ENCODE measurements around the gene YBEY. TPM values are rescaled to one million over a fixed set of nuclear protein-coding genes. Genes with fewer than 3 reads are reported as not detected.
A peak's percentile ranks its signal among the peaks of the same experiment; 100 is the strongest.

YBEY gene
- total RNA-seq, 1 experiment from 2014 or later: 38.2 TPM

DNA sequence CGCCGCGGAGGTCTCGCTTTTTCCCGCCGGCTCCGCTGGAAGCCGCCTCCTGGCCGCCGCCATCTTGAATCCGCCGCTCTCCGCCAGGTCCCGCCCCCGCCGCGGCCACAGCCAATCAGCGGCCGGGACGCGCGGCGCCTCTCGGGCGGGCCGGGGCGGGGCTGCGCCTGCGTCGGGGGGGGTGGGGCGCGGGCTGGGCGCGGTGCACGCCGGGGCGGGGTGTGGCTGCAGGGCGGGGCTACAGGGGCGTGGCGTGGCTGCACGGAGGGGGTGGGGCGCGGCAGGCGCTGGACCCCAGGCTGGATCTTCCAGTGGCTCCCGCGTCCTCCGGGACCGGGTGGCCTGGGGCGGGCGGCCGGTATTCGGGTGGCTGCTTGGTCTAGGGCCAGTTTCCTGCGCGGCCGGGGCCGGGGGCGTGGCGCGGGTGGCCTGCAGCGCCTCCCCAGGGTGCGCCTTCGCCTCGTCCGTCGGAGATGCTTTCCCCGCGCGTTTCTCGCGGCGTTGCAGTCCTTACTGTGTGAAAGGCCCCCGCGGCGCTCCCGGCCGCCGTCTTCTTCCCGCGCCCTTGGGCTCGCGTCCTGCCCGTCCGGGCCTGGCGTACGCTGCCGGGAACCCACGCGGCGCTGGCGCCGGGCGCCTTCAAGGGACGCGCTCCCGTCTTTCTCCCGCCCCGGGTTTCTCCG lies 38.4 kb downstream of the YBEY start:
- H3K36me3 ChIP-seq (ENCODE audit: low read depth, low read length): peaks cover 23% of the 10 kb centered on the region
- no peaks in the 10 kb centered on the region for H3F3A ChIP-seq (ENCODE audit: low read length, unreplicated experiment)
- H3K9me2 ChIP-seq (replicated peaks; ENCODE audit: low read length): no peaks in the 10 kb centered on the region
- TF ChIP-seq EZH2 (IDR thresholded peaks at IDR 0.05; ENCODE audit: low read length, unreplicated experiment) (no peak), EZH2phosphoT487 (IDR thresholded peaks at IDR 0.05; ENCODE audit: borderline replicate concordance, low read length) (no peak)
- TF ChIP-seq, protein P1, sequence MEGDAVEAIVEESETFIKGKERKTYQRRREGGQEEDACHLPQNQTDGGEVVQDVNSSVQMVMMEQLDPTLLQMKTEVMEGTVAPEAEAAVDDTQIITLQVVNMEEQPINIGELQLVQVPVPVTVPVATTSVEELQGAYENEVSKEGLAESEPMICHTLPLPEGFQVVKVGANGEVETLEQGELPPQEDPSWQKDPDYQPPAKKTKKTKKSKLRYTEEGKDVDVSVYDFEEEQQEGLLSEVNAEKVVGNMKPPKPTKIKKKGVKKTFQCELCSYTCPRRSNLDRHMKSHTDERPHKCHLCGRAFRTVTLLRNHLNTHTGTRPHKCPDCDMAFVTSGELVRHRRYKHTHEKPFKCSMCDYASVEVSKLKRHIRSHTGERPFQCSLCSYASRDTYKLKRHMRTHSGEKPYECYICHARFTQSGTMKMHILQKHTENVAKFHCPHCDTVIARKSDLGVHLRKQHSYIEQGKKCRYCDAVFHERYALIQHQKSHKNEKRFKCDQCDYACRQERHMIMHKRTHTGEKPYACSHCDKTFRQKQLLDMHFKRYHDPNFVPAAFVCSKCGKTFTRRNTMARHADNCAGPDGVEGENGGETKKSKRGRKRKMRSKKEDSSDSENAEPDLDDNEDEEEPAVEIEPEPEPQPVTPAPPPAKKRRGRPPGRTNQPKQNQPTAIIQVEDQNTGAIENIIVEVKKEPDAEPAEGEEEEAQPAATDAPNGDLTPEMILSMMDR (conservative IDR thresholded peaks at IDR 0.05; ENCODE audit: low read depth, low read length): no peak
- DNase-seq (peak; percentile 89), ATAC-seq (peak; percentile 62)
- peaks cover 83% of the 10 kb centered on the region for H3K79me2 ChIP-seq (ENCODE audit: low read length)
- CTCF ChIA-PET: interaction anchor here (0.6 kb wide), 3 partner anchors 60 to 341 kb away, joined by 3 to 5 read pairs (median 4); no protein-coding TSS in a partner anchor
- H4K20me1 ChIP-seq (ENCODE audit: low read length): peaks cover 26% of the 10 kb centered on the region
- no peaks in the 10 kb centered on the region for H3K9me3 ChIP-seq (ENCODE audit: low read length)
- no TSS peak for BruUV-seq (replicated peaks)
- peak overlapping the region; percentile 97 for H3K4me2 ChIP-seq (ENCODE audit: low read length)
- H3K9ac ChIP-seq (ENCODE audit: low read length): peak overlapping the region; percentile 93
- H3K4me3 ChIP-seq (ENCODE audit: low read length): peak overlapping the region; percentile 97
- H2AFZ ChIP-seq (ENCODE audit: low read length): peak overlapping the region; percentile 87
- peaks cover 28% of the 10 kb centered on the region for H3K4me1 ChIP-seq (ENCODE audit: insufficient read depth, low read length)
- H3K27ac ChIP-seq (ENCODE audit: low read length): peak overlapping the region; percentile 98
- POLR2A ChIA-PET (ENCODE audit: unreplicated experiment): no interaction called here
- intact Hi-C loops (cut with micrococcal nuclease): loop anchor here (5.0 to 10.0 kb wide), 3 partner anchors 60 to 182 kb away; partner anchors contain the start of gene LSS
- H3K27me3 ChIP-seq (ENCODE audit: low read length): no peaks in the 10 kb centered on the region

DNA sequence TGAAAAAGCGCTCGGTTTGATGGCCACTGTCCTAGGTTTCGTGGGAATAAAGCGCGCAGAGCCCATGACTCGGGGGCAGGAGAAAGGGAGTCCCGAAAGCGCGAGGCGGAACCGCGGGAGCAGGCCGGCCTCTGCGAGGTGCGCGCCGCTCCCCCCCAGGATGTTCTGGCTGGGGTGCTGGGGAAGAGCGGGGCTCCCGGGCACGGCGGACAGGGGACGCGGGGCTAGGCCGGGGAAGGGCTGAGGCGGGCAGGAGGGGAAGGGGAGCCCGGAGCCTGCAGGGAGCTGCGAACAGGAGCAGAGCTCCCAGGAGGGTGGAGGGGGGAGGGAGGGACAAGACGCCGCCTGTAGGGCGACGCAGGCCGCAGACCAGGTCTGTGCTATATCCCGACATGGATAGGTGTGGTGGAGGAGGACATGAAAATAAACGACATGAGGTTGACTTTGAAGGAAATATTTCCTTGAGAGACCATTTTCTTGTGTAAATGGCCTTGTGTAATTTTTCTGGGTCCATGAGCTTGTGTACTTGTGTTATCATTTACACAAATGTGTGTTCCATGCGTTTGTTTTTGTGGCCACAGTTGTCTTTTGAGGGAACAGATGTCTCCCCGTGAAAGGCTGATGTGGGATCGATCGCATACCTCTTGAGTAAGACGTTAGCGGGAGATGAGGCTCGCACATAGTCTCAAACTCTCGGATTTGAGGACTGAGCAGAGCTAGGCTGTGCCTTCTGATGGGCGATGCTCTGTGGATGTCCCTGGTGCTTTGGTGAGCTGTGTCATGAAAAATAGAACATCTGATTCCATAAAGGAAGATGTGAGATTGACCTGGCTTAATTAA lies 39.2 kb downstream of the YBEY start:
- peaks cover 30% of the 10 kb centered on the region for H3K36me3 ChIP-seq (ENCODE audit: low read depth, low read length)
- DNase-seq (peak; percentile 66), ATAC-seq (peak; percentile 51)
- H3K79me2 ChIP-seq (ENCODE audit: low read length): peaks cover 87% of the 10 kb centered on the region
- H3K9ac ChIP-seq (ENCODE audit: low read length): peak overlapping the region; percentile 93
- no peaks in the 10 kb centered on the region for H3K9me2 ChIP-seq (replicated peaks; ENCODE audit: low read length)
- peaks cover 26% of the 10 kb centered on the region for H4K20me1 ChIP-seq (ENCODE audit: low read length)
- POLR2A ChIA-PET (ENCODE audit: unreplicated experiment): no interaction called here
- no peaks in the 10 kb centered on the region for H3F3A ChIP-seq (ENCODE audit: low read length, unreplicated experiment)
- no peaks in the 10 kb centered on the region for H3K27me3 ChIP-seq (ENCODE audit: low read length)
- H3K4me3 ChIP-seq (ENCODE audit: low read length): peak overlapping the region; percentile 97
- BruUV-seq (replicated peaks): no TSS peak
- H2AFZ ChIP-seq (ENCODE audit: low read length): peak overlapping the region; percentile 75
- peaks cover 28% of the 10 kb centered on the region for H3K4me1 ChIP-seq (ENCODE audit: insufficient read depth, low read length)
- intact Hi-C loops (cut with micrococcal nuclease): loop anchor here (10.0 kb wide), 1 partner anchor 60 kb away; no protein-coding TSS in a partner anchor
- TF ChIP-seq, protein P1 (conservative IDR thresholded peaks at IDR 0.05; ENCODE audit: low read depth, low read length): peak; percentile 30; the same call in 1 of the 2 replicates
- TF ChIP-seq EZH2 (IDR thresholded peaks at IDR 0.05; ENCODE audit: low read length, unreplicated experiment) (no peak), EZH2phosphoT487 (IDR thresholded peaks at IDR 0.05; ENCODE audit: borderline replicate concordance, low read length) (no peak)
- H3K9me3 ChIP-seq (ENCODE audit: low read length): no peaks in the 10 kb centered on the region
- peak overlapping the region; percentile 97 for H3K4me2 ChIP-seq (ENCODE audit: low read length)
- peak overlapping the region; percentile 85 for H3K27ac ChIP-seq (ENCODE audit: low read length)
- CTCF ChIA-PET: interaction anchor here (0.6 to 1.3 kb wide), 6 partner anchors 14 to 342 kb away, joined by 3 to 5 read pairs (median 3); partner anchors contain the start of genes MCM3AP and YBEY

All from PC-3 (cell line).